ENCODE data around the gene CMKLR1.

GRCh38 chr12:108371801-108372344, 32.8 kb upstream of the CMKLR1 start:
- no peak for TF ChIP-seq POLR2A (IDR thresholded peaks at IDR 0.05)
- no peak for TF ChIP-seq CTCF (IDR thresholded peaks at IDR 0.05)

Measured in esophagus squamous epithelium (tissue), 4 donors.